Activated naive CD8-positive, alpha-beta T cell treated with anti-CD3 and anti-CD28 coated beads, Interleukin-2, amount 50 U/mL, for 24 hours (primary cell): ENCODE data around the gene TSN.
"Not testable (repeated sequence)": the region's sequence is repeated elsewhere in the genome, so short reads cannot be mapped to it uniquely, and the experiment has no call there.

Source experiments
- ATAC-seq: fragments of 150-1000 bp; cut with Tn5 transposase; one replicate; pipeline ENCODE4 v1.10.0; 2021
- DNase-seq: peaks from one replicate; pipeline ENCODE4 v3.0.0; 2021
- H3K27ac Mint-ChIP-seq: one replicate; pipeline ENCODE4 v1.8.0; 2021; ENCODE audit warnings: mild to moderate bottlenecking, mixed read lengths
- H3K27me3 Mint-ChIP-seq: one replicate; pipeline ENCODE4 v1.8.0; 2021; ENCODE audit warnings: mixed read lengths
- H3K36me3 Mint-ChIP-seq: one replicate; pipeline ENCODE4 v1.8.0; 2021; ENCODE audit warnings: low read depth, mixed read lengths
- H3K4me1 Mint-ChIP-seq: one replicate; pipeline ENCODE4 v1.8.0; 2021; ENCODE audit warnings: mixed read lengths
- H3K4me3 Mint-ChIP-seq: one replicate; pipeline ENCODE4 v1.8.0; 2021; ENCODE audit warnings: mild to moderate bottlenecking, moderate library complexity, mixed read lengths
- H3K9me3 Mint-ChIP-seq: one replicate; pipeline ENCODE4 v1.8.0; 2021; ENCODE audit warnings: mixed read lengths

Gene TSN

GRCh38 chr2:121803503-121803902 is 48.1 kb downstream of the TSN start:
- ATAC-seq (no peak), DNase-seq (no peak)
- Mint-ChIP-seq H3K27ac (no peak overlapping the region), H3K36me3 (no peaks in the 10 kb centered on the region), H3K4me3 (no peak overlapping the region), H3K9me3 (peaks cover 8% of the 10 kb centered on the region), H3K27me3 (peaks cover 15% of the 10 kb centered on the region), H3K4me1 (peaks cover 21% of the 10 kb centered on the region)

GRCh38 chr2:121804340-121804739 is 48.9 kb downstream of the TSN start:
- H3K9me3 Mint-ChIP-seq = peaks cover 8% of the 10 kb centered on the region
- no peak overlapping the region for H3K27ac Mint-ChIP-seq
- H3K27me3 Mint-ChIP-seq = peaks cover 15% of the 10 kb centered on the region
- ATAC-seq (peak; percentile 59), DNase-seq (peak; percentile 19)
- no peak overlapping the region for H3K4me3 Mint-ChIP-seq
- H3K36me3 Mint-ChIP-seq = no peaks in the 10 kb centered on the region
- peaks cover 21% of the 10 kb centered on the region for H3K4me1 Mint-ChIP-seq

- Mint-ChIP-seq H3K27me3 (peaks cover 15% of the 10 kb centered on the region), H3K4me1 (peaks cover 21% of the 10 kb centered on the region), H3K4me3 (no peak overlapping the region), H3K9me3 (peaks cover 8% of the 10 kb centered on the region), H3K27ac (peak overlapping the region; percentile 16), H3K36me3 (no peaks in the 10 kb centered on the region)
- ATAC-seq (peak; percentile 46), DNase-seq (peak; percentile 4)
Observed at GRCh38 chr2:121804997-121805765, 49.7 kb downstream of the TSN start.

GRCh38 chr2:121805766-121806143 is 50.3 kb downstream of the TSN start:
- Mint-ChIP-seq H3K4me3 (no peak overlapping the region), H3K9me3 (peaks cover 8% of the 10 kb centered on the region), H3K36me3 (no peaks in the 10 kb centered on the region), H3K4me1 (peaks cover 21% of the 10 kb centered on the region), H3K27ac (peak overlapping the region; percentile 16), H3K27me3 (peaks cover 15% of the 10 kb centered on the region)
- DNase-seq (peak; percentile 8), ATAC-seq (peak; percentile 43)

GRCh38 chr2:121807771-121808170 is 52.3 kb downstream of the TSN start:
- H3K4me3 Mint-ChIP-seq, H3K36me3 Mint-ChIP-seq, DNase-seq, ATAC-seq, H3K27ac Mint-ChIP-seq, H3K9me3 Mint-ChIP-seq: not testable (repeated sequence)
- peaks cover 14% of the 10 kb centered on the region for H3K27me3 Mint-ChIP-seq
- H3K4me1 Mint-ChIP-seq = peaks cover 21% of the 10 kb centered on the region

- Mint-ChIP-seq H3K27ac (no peak overlapping the region), H3K4me1 (peaks cover 15% of the 10 kb centered on the region), H3K36me3 (no peaks in the 10 kb centered on the region), H3K27me3 (peaks cover 14% of the 10 kb centered on the region), H3K9me3 (no peaks in the 10 kb centered on the region), H3K4me3 (no peak overlapping the region)
- no peak for ATAC-seq
- no peak for DNase-seq
Observed at GRCh38 chr2:121809607-121810006, 54.2 kb downstream of the TSN start.

- H3K27ac Mint-ChIP-seq = no peak overlapping the region
- no peaks in the 10 kb centered on the region for H3K36me3 Mint-ChIP-seq
- H3K4me1 Mint-ChIP-seq = no peaks in the 10 kb centered on the region
- peaks cover 7% of the 10 kb centered on the region for H3K27me3 Mint-ChIP-seq
- H3K4me3 Mint-ChIP-seq = no peak overlapping the region
- peak; percentile 10 for DNase-seq
- ATAC-seq = peak; percentile 73
- H3K9me3 Mint-ChIP-seq = no peaks in the 10 kb centered on the region
Observed at GRCh38 chr2:121810959-121811853, 55.8 kb downstream of the TSN start.

- H3K4me1 Mint-ChIP-seq, H3K4me3 Mint-ChIP-seq, DNase-seq, ATAC-seq, H3K27me3 Mint-ChIP-seq, H3K36me3 Mint-ChIP-seq, H3K9me3 Mint-ChIP-seq, H3K27ac Mint-ChIP-seq: not testable (repeated sequence)
Observed at GRCh38 chr2:121813083-121813482, 57.6 kb downstream of the TSN start.

GRCh38 chr2:121815216-121815615 is 59.8 kb downstream of the TSN start:
- Mint-ChIP-seq H3K27me3 (peaks cover 5% of the 10 kb centered on the region), H3K36me3 (no peaks in the 10 kb centered on the region), H3K9me3 (no peaks in the 10 kb centered on the region), H3K4me1 (peaks cover 2% of the 10 kb centered on the region), H3K4me3 (no peak overlapping the region), H3K27ac (no peak overlapping the region)
- no peak for ATAC-seq
- no peak for DNase-seq

- H3K36me3 Mint-ChIP-seq = no peaks in the 10 kb centered on the region
- DNase-seq = no peak
- no peak for ATAC-seq
Observed at GRCh38 chr2:121816797-121817196, 61.3 kb downstream of the TSN start.

GRCh38 chr2:121817304-121817703 is 61.9 kb downstream of the TSN start:
- not testable (repeated sequence) for H3K27ac Mint-ChIP-seq, DNase-seq, H3K4me1 Mint-ChIP-seq, H3K36me3 Mint-ChIP-seq, ATAC-seq, H3K27me3 Mint-ChIP-seq, H3K9me3 Mint-ChIP-seq, H3K4me3 Mint-ChIP-seq

More at GRCh38 chr2:121816797-121817196, 61.3 kb downstream of the TSN start:
- Mint-ChIP-seq H3K4me1 (peaks cover 2% of the 10 kb centered on the region), H3K27me3 (peaks cover 2% of the 10 kb centered on the region), H3K9me3 (no peaks in the 10 kb centered on the region), H3K27ac (no peak overlapping the region), H3K4me3 (no peak overlapping the region)
